Fibroblast of mammary gland (primary cell): ENCODE data around the gene MBOAT2.
A peak's percentile ranks its signal among the peaks of the same experiment; 100 is the strongest.

Experiments
- DNase-seq: peaks from one replicate; pipeline ENCODE4 v3.0.0-alpha.2; 2010; ENCODE audit warnings: low read depth
- H3K4me3 ChIP-seq: 2 replicates; pipeline ENCODE4 v1.5.1; 2011; ENCODE audit warnings: low read depth, mild to moderate bottlenecking, low read length, moderate library complexity; ENCODE audit not compliant: control insufficient read depth
- CTCF ChIP-seq: conservative IDR thresholded peaks from 2 replicates; pipeline ENCODE4 v1.5.1; 2011; ENCODE audit warnings: low read depth, low read length, inconsistent platforms; ENCODE audit not compliant: control insufficient read depth, insufficient read depth

Gene MBOAT2

GRCh38 chr2:8886202-8886518 lies 117.3 kb downstream of the MBOAT2 start:
- TF ChIP-seq CTCF, result no peak
- no peak for DNase-seq

GRCh38 chr2:8885449-8886201 lies 117.9 kb downstream of the MBOAT2 start:
- no peak for DNase-seq
- no peak for TF ChIP-seq CTCF
- no peak overlapping the region for H3K4me3 ChIP-seq

More at GRCh38 chr2:8886202-8886518, 117.3 kb downstream of the MBOAT2 start:
- no peak overlapping the region for H3K4me3 ChIP-seq

- no peak for TF ChIP-seq CTCF
- DNase-seq, result no peak
- no peak overlapping the region for H3K4me3 ChIP-seq
Observed at GRCh38 chr2:8884812-8885211, 118.7 kb downstream of the MBOAT2 start.

GRCh38 chr2:8882094-8882493 lies 121.4 kb downstream of the MBOAT2 start:
- H3K4me3 ChIP-seq, result no peak overlapping the region
- DNase-seq, result peak; percentile 48
- TF ChIP-seq CTCF, result peak; percentile 54

DNA sequence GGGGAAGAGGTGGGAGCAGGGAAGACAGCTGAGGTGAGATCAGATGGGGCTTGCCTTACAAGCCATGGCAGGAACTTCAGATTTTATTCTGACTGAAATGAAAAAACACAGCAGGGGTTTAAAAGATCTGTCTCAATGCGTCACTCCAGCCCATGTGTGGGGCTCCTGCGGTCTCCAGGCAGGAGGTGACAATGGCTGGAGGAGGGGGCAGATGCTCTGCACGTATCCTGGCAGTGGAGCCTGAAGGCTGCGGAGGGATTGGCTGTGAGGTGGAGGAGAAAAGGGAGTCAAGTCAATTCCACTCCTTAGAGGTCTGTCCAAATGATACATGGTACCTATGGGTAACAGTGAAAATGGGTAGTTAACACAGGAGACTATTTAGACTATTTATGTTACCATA lies 125.6 kb downstream of the MBOAT2 start:
- no peak for DNase-seq
- TF ChIP-seq CTCF, result no peak
- H3K4me3 ChIP-seq, result no peak overlapping the region

DNA sequence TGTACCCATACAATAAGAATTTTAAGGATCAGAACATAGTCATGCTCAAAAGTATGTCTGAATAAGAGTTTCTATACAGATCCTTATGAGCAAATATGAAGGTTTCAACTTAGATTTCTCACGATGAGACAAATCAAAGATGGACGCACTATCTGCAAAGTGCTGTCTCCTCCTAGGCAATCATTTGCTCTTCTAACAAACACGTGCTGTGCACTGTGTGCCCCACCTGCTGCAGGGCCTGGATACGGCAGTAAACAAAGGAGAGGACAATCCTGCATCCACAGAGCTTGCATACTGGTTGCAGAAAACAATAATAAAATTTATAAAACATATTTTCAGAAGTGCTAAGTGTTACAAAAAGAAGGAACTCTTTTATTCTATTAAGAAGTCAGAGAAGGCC lies 126.2 kb downstream of the MBOAT2 start:
- no peak for DNase-seq
- TF ChIP-seq CTCF, result no peak
- no peak overlapping the region for H3K4me3 ChIP-seq

DNA sequence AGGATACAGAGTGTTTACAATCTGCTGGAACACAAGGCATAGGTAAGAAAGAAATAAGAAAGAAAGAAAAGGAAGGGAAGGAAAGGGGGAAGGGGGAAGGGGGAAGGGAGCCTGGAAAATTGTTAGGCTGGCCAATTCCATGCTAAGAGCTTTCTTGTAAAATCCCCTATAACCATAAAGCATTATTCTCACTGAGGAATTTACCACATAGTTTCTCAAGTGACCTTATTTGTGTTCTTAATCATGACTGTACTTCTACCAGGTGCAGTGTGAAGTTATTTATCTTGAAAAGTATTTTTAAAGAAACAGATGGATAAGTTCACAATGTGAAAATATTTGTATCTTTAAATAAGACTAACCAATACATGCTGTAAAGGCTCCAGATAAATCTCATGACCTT lies 126.9 kb downstream of the MBOAT2 start:
- DNase-seq, result no peak
- H3K4me3 ChIP-seq, result no peak overlapping the region
- TF ChIP-seq CTCF, result no peak
